OCI-LY1 (cell line): ENCODE results near the gene RAB11A.

Source experiments
- H2AFZ ChIP-seq: fragments of 200-600 bp; sonication (generic), shearing (Covaris generic); 2 replicates; pipeline ENCODE4 v1.6.0; 2014; ENCODE audit warnings: antibody characterized with exemption, mild to moderate bottlenecking, low read length
- H3F3A ChIP-seq: fragments of 200-600 bp; sonication (generic), shearing (Covaris generic); 2 replicates; pipeline ENCODE4 v1.6.0; 2014; ENCODE audit warnings: mild to moderate bottlenecking, antibody characterized with exemption, low read length, moderate library complexity; ENCODE audit not compliant: insufficient read depth
- H3K27ac ChIP-seq: fragments of 200-600 bp; sonication (generic); 2 replicates; pipeline ENCODE4 v1.5.1; 2014; ENCODE audit warnings: low read length, mixed run types, mild to moderate bottlenecking, low read depth; ENCODE audit not compliant: poor library complexity, severe bottlenecking
- H3K27me3 ChIP-seq: fragments of 200-600 bp; sonication (generic); 2 replicates; pipeline ENCODE4 v1.6.0; 2014; ENCODE audit warnings: antibody characterized with exemption, mild to moderate bottlenecking, low read length, moderate library complexity; ENCODE audit not compliant: insufficient read depth
- H3K36me3 ChIP-seq: fragments of 200-600 bp; sonication (generic); 2 replicates; pipeline ENCODE4 v1.6.1; 2014; ENCODE audit warnings: mild to moderate bottlenecking, antibody characterized with exemption, low read length, moderate library complexity, mixed read lengths; ENCODE audit not compliant: insufficient read depth
- H3K4me1 ChIP-seq: fragments of 200-600 bp; sonication (generic); 2 replicates; pipeline ENCODE4 v1.5.1; 2014; ENCODE audit warnings: mild to moderate bottlenecking, low read length, moderate library complexity; ENCODE audit not compliant: insufficient read depth, severe bottlenecking
- H3K4me2 ChIP-seq: fragments of 200-600 bp; sonication (generic), shearing (Covaris generic); 2 replicates; pipeline ENCODE4 v1.6.1; 2014; ENCODE audit warnings: low read length
- H3K4me3 ChIP-seq: fragments of 200-600 bp; sonication (generic); 2 replicates; pipeline ENCODE4 v1.5.1; 2014; ENCODE audit warnings: low read length, low read depth, mild to moderate bottlenecking, mixed read lengths; ENCODE audit not compliant: poor library complexity, severe bottlenecking
- H3K79me2 ChIP-seq: fragments of 200-600 bp; shearing (Covaris generic); 2 replicates; pipeline ENCODE4 v1.6.1; 2016; ENCODE audit warnings: mixed run types, low read length, mixed read lengths; ENCODE audit not compliant: insufficient read depth
- H3K9ac ChIP-seq: fragments of 200-600 bp; sonication (generic), shearing (Covaris generic); 2 replicates; pipeline ENCODE4 v1.6.1; 2014; ENCODE audit warnings: mild to moderate bottlenecking, low read length, mixed read lengths
- H3K9me2 ChIP-seq: fragments of 200-600 bp; sonication (generic), shearing (Covaris generic); 2 replicates; pipeline ENCODE4 v1.6.1; 2014; ENCODE audit warnings: low read depth, mild to moderate bottlenecking, low read length, mixed read lengths
- H3K9me3 ChIP-seq: fragments of 200-600 bp; shearing (Covaris generic); 2 replicates; pipeline ENCODE4 v1.6.1; 2014; ENCODE audit warnings: low read length, mixed read lengths
- H4K20me1 ChIP-seq: fragments of 200-600 bp; sonication (generic), shearing (Covaris generic); 2 replicates; pipeline ENCODE4 v1.6.0; 2016; ENCODE audit warnings: mild to moderate bottlenecking, low read length; ENCODE audit not compliant: insufficient read depth
- CTCF ChIP-seq: fragments of 200-600 bp; sonication (generic), shearing (Covaris generic); IDR thresholded peaks from 2 replicates; pipeline ENCODE4 v1.5.1; 2017; ENCODE audit warnings: mild to moderate bottlenecking, antibody characterized with exemption, low read length, moderate library complexity, mixed read lengths
- EZH2 ChIP-seq: fragments of 200-600 bp; sonication (generic), shearing (Covaris generic); IDR thresholded peaks from 2 replicates; pipeline ENCODE4 v1.8.0; 2017; ENCODE audit warnings: borderline replicate concordance, mixed run types, mild to moderate bottlenecking, antibody characterized with exemption, low read length, moderate library complexity, mixed read lengths

Gene RAB11A

GRCh38 chr15:65937476-65937875, 68.2 kb downstream of the RAB11A start:
- Histone ChIP-seq H3K9me3 (no peaks in the 10 kb centered on the region), H2AFZ (no peak overlapping the region), H3K27ac (no peak overlapping the region), H3K36me3 (0 out of 2 replicates have a peak, but pooled peaks cover 3% of the 10 kb centered on the region), H3K4me3 (no peak overlapping the region), H3K9ac (no peak overlapping the region), H3K4me1 (no peaks in the 10 kb centered on the region), H3K27me3 (no peaks in the 10 kb centered on the region), H3K4me2 (no peak overlapping the region), H3K9me2 (no peaks in the 10 kb centered on the region), H3F3A (no peaks in the 10 kb centered on the region), H3K79me2 (no peaks in the 10 kb centered on the region), H4K20me1 (no peaks in the 10 kb centered on the region)
- TF ChIP-seq CTCF (no peak), EZH2 (no peak)

GRCh38 chr15:65938604-65939003, 69.3 kb downstream of the RAB11A start:
- no peak overlapping the region for H3K4me2 ChIP-seq

GRCh38 chr15:65939901-65940617, 70.8 kb downstream of the RAB11A start:
- Histone ChIP-seq H3F3A (no peaks in the 10 kb centered on the region), H3K9me2 (no peaks in the 10 kb centered on the region), H3K27me3 (no peaks in the 10 kb centered on the region), H3K4me2 (no peak overlapping the region), H2AFZ (no peak overlapping the region), H3K27ac (no peak overlapping the region), H4K20me1 (no peaks in the 10 kb centered on the region), H3K9me3 (no peaks in the 10 kb centered on the region), H3K36me3 (peaks cover 7% of the 10 kb centered on the region; the same call in 1 of the 2 replicates), H3K4me1 (no peaks in the 10 kb centered on the region), H3K79me2 (no peaks in the 10 kb centered on the region), H3K4me3 (no peak overlapping the region), H3K9ac (no peak overlapping the region)
- TF ChIP-seq EZH2, result no peak
- TF ChIP-seq CTCF, result no peak

More at GRCh38 chr15:65938604-65939003, 69.3 kb downstream of the RAB11A start:
- H3K36me3 ChIP-seq, result peaks cover 7% of the 10 kb centered on the region; the same call in 1 of the 2 replicates
- H4K20me1 ChIP-seq, result no peaks in the 10 kb centered on the region
- H3K4me3 ChIP-seq, result no peak overlapping the region
- H3K4me1 ChIP-seq, result no peaks in the 10 kb centered on the region
- no peaks in the 10 kb centered on the region for H3K9me3 ChIP-seq
- H3K27ac ChIP-seq, result no peak overlapping the region
- no peak overlapping the region for H2AFZ ChIP-seq
- no peaks in the 10 kb centered on the region for H3K27me3 ChIP-seq
- H3F3A ChIP-seq, result no peaks in the 10 kb centered on the region
- no peaks in the 10 kb centered on the region for H3K79me2 ChIP-seq
- H3K9ac ChIP-seq, result no peak overlapping the region
- TF ChIP-seq EZH2, result no peak
- TF ChIP-seq CTCF, result no peak
- H3K9me2 ChIP-seq, result no peaks in the 10 kb centered on the region
